T-cell (primary cell): Measurements from ENCODE around the gene TSPAN18. TPM values are rescaled to one million over a fixed set of nuclear protein-coding genes. Genes with fewer than 3 reads are reported as not detected.

Source experiments
- ATAC-seq, 4 experiments: fragments of 200-7000 bp in 3 of 4; fragments of 150-1000 bp in 1 of 4; cut with Tn5 transposase; replicated peaks in 1 of 4; 1 replicate in 3 of 4; 2 replicates in 1 of 4; pipeline ENCODE4 v1.10.0; 2021; ENCODE audit warnings: moderate library complexity in 3 of 4, mild to moderate bottlenecking in 2 of 4, moderate number of reproducible peaks in 1 of 4
- CTCF ChIA-PET, 2 donors: fragments of 300-600 bp; sonication (Branson Sonifier 250); formaldehyde crosslinking; loops; one replicate each; lab custom pipeline; 2022; ENCODE audit warnings: antibody characterized with exemption in 2 of 2; lab: Charles Lee
- POLR2A ChIA-PET, 2 donors: fragments of 300-600 bp; sonication (Branson Sonifier 250); formaldehyde crosslinking; loops; one replicate each; lab custom pipeline; 2022; ENCODE audit warnings: antibody characterized with exemption in 2 of 2; lab: Charles Lee
- DNase-seq, 35 experiments: peaks; one replicate each; pipeline versions ENCODE4 v3.0.0 to v3.0.0-alpha.2; 2013 to 2023
- H3K27ac ChIP-seq: one replicate; pipeline ENCODE4 v1.5.1; 2013; ENCODE audit warnings: low read length
- H3K27me3 ChIP-seq, 2 experiments: replicated peaks in 1 of 2; 1 replicate in 1 of 2; 2 replicates in 1 of 2; pipeline versions ENCODE4 v1.6.1 to v1.7.0; 2013; ENCODE audit warnings: low read length in 1 of 2, mixed read lengths in 1 of 2; ENCODE audit not compliant: control insufficient read depth in 2 of 2, insufficient read depth in 2 of 2; ENCODE audit errors: extremely low read depth in 1 of 2
- H3K36me3 ChIP-seq, 2 donors: 1 replicate in 1 of 2; 2 replicates in 1 of 2; pipeline versions ENCODE4 v1.6.1 to v1.7.0; 2013; ENCODE audit warnings: low read length in 1 of 2; ENCODE audit not compliant: control insufficient read depth in 2 of 2, insufficient read depth in 1 of 2; ENCODE audit errors: extremely low read depth in 1 of 2
- H3K4me1 ChIP-seq, 2 experiments: 1 replicate in 1 of 2; 2 replicates in 1 of 2; pipeline versions ENCODE4 v1.6.1 to v1.7.0; 2013; ENCODE audit warnings: low read length in 2 of 2, mixed read lengths in 1 of 2; ENCODE audit not compliant: insufficient read depth in 2 of 2, control insufficient read depth in 1 of 2; ENCODE audit errors: extremely low read depth in 1 of 2
- H3K4me3 ChIP-seq, 2 donors: 1 replicate in 1 of 2; 2 replicates in 1 of 2; pipeline versions ENCODE4 v1.5.1 to v1.7.0; 2013; ENCODE audit warnings: mild to moderate bottlenecking in 2 of 2, low read length in 1 of 2, moderate library complexity in 1 of 2; ENCODE audit not compliant: control insufficient read depth in 1 of 2; ENCODE audit errors: extremely low read depth in 1 of 2
- H3K9me3 ChIP-seq: 2 replicates; pipeline ENCODE4 v1.7.0; 2013
- H3K27ac Mint-ChIP-seq, 2 donors: one replicate each; pipeline ENCODE4 v1.8.0; 2020 to 2021; ENCODE audit warnings: mild to moderate bottlenecking in 2 of 2, mixed read lengths in 2 of 2
- H3K27me3 Mint-ChIP-seq, 2 donors: one replicate each; pipeline ENCODE4 v1.8.0; 2021 to 2022; ENCODE audit warnings: mixed read lengths in 2 of 2
- H3K36me3 Mint-ChIP-seq: one replicate; pipeline ENCODE4 v1.8.0; 2021; ENCODE audit warnings: mixed read lengths
- H3K4me1 Mint-ChIP-seq, 3 donors: one replicate each; pipeline ENCODE4 v1.8.0; 2020 to 2022; ENCODE audit warnings: mixed read lengths in 3 of 3, mild to moderate bottlenecking in 1 of 3
- H3K4me3 Mint-ChIP-seq, 3 donors: one replicate each; pipeline ENCODE4 v1.8.0; 2020 to 2022; ENCODE audit warnings: mild to moderate bottlenecking in 3 of 3, mixed read lengths in 3 of 3, moderate library complexity in 3 of 3
- H3K9me3 Mint-ChIP-seq, 3 donors: one replicate each; pipeline ENCODE4 v1.8.0; 2020 to 2022; ENCODE audit warnings: mixed read lengths in 3 of 3
- WGBS: methylation state at CpG from one replicate; pipeline ENCODE4 v1.1.5; 2013; ENCODE audit warnings: missing lambda C conversion rate; ENCODE audit not compliant: insufficient coverage; 5-methylcytosine and 5-hydroxymethylcytosine counted together
- total RNA-seq, 35 experiments: library from RNA in 6 of 35; stranded (reverse) in 6 of 35; fragments of 120-200 nt in 1 of 35; gene quantifications; one replicate each; pipeline versions ENCODE4 v1.2.1 to v1.2.4 and lab custom pipeline; 2013 to 2026

Gene TSPAN18
- total RNA-seq, 5 donors from 2014 or later (not counting 1 experiment from before 2014, with no cell fraction given) = 18.4 to 59.1 (median 25.7) TPM

- no peaks in the 10 kb centered on the region for H3K27me3 Mint-ChIP-seq
- no peak overlapping the region for H3K27ac Mint-ChIP-seq
- ATAC-seq (no peak), DNase-seq (no peak)
- no peak overlapping the region for H3K4me3 Mint-ChIP-seq
- ChIA-PET CTCF (no interaction called here), POLR2A (no interaction called here)
- H3K36me3 Mint-ChIP-seq = peaks cover 33% of the 10 kb centered on the region
- peaks cover 0 to 14% (median 6%) of the 10 kb centered on the region in 3 donors for H3K9me3 Mint-ChIP-seq
- WGBS = 83% methylated on average over 1 of the region's 4 CpGs
- Histone ChIP-seq H3K27ac (no peak overlapping the region), H3K4me3 (no peak overlapping the region), H3K27me3 (peaks cover 0 to 6% of the 10 kb centered on the region in 2 experiments), H3K9me3 (peaks cover 5% of the 10 kb centered on the region), H3K36me3 (no peaks in the 10 kb centered on the region), H3K4me1 (peaks cover 0 to 3% of the 10 kb centered on the region in 2 experiments)
- H3K4me1 Mint-ChIP-seq = peaks cover 16 to 34% (median 17%) of the 10 kb centered on the region in 3 donors
Observed at GRCh38 chr11:44758983-44759382, 32.2 kb downstream of the TSPAN18 start.

- Mint-ChIP-seq H3K36me3 (peaks cover 34% of the 10 kb centered on the region), H3K9me3 (peaks cover 0 to 14% (median 6%) of the 10 kb centered on the region in 3 donors), H3K4me1 (peaks cover 12 to 27% (median 12%) of the 10 kb centered on the region in 3 donors), H3K27ac (peak overlapping the region in 1 of 2 donors; percentile 11), H3K4me3 (no peak overlapping the region), H3K27me3 (no peaks in the 10 kb centered on the region)
- Histone ChIP-seq H3K4me1 (peaks cover 0 to 3% of the 10 kb centered on the region in 2 experiments), H3K36me3 (peaks cover 0 to 7% of the 10 kb centered on the region in 2 donors), H3K27me3 (peaks cover 0 to 6% of the 10 kb centered on the region in 2 experiments), H3K9me3 (peaks cover 5% of the 10 kb centered on the region), H3K4me3 (no peak overlapping the region), H3K27ac (no peak overlapping the region)
- ChIA-PET POLR2A (no interaction called here), CTCF (no interaction called here)
- ATAC-seq (no peak), DNase-seq (no peak)
- WGBS = 90% methylated on average over 3 of the region's 3 CpGs
Observed at GRCh38 chr11:44759743-44760476, 33.1 kb downstream of the TSPAN18 start.

GRCh38 chr11:44760477-44760872, 33.7 kb downstream of the TSPAN18 start:
- Histone ChIP-seq H3K9me3 (peaks cover 5% of the 10 kb centered on the region), H3K4me1 (peaks cover 0 to 3% of the 10 kb centered on the region in 2 experiments), H3K36me3 (peaks cover 0 to 11% of the 10 kb centered on the region in 2 donors), H3K4me3 (no peak overlapping the region), H3K27ac (no peak overlapping the region), H3K27me3 (peaks cover 0 to 5% of the 10 kb centered on the region in 2 experiments)
- Mint-ChIP-seq H3K4me1 (peaks cover 12 to 27% (median 12%) of the 10 kb centered on the region in 3 donors), H3K4me3 (no peak overlapping the region), H3K9me3 (peaks cover 0 to 14% (median 6%) of the 10 kb centered on the region in 3 donors), H3K27ac (no peak overlapping the region), H3K36me3 (peaks cover 38% of the 10 kb centered on the region), H3K27me3 (no peaks in the 10 kb centered on the region)
- DNase-seq = no peak
- ChIA-PET CTCF (no interaction called here), POLR2A (no interaction called here)
- no peak for ATAC-seq
- no CpG with 5 or more reads among the region's 1 CpG for WGBS

- Histone ChIP-seq H3K36me3 (peaks cover 0 to 13% of the 10 kb centered on the region in 2 donors), H3K27me3 (peaks cover 0 to 3% of the 10 kb centered on the region in 2 experiments), H3K4me1 (peaks cover 0 to 3% of the 10 kb centered on the region in 2 experiments), H3K9me3 (peaks cover 5% of the 10 kb centered on the region), H3K4me3 (no peak overlapping the region), H3K27ac (no peak overlapping the region)
- ChIA-PET CTCF (no interaction called here), POLR2A (no interaction called here)
- ATAC-seq = no peak
- no peak for DNase-seq
- H3K4me1 Mint-ChIP-seq = peaks cover 12 to 27% (median 12%) of the 10 kb centered on the region in 3 donors
- H3K36me3 Mint-ChIP-seq = peaks cover 43% of the 10 kb centered on the region
- peaks cover 0 to 14% (median 6%) of the 10 kb centered on the region in 3 donors for H3K9me3 Mint-ChIP-seq
- no peaks in the 10 kb centered on the region for H3K27me3 Mint-ChIP-seq
- no peak overlapping the region for H3K4me3 Mint-ChIP-seq
- H3K27ac Mint-ChIP-seq = no peak overlapping the region
- WGBS = 90% methylated on average over 7 of the region's 10 CpGs
Observed at GRCh38 chr11:44760917-44761550, 34.3 kb downstream of the TSPAN18 start.

GRCh38 chr11:44761551-44761961, 34.8 kb downstream of the TSPAN18 start:
- H3K27me3 ChIP-seq = peaks cover 0 to 3% of the 10 kb centered on the region in 2 experiments
- DNase-seq (no peak), ATAC-seq (no peak)
- H3K9me3 Mint-ChIP-seq = peaks cover 0 to 11% (median 6%) of the 10 kb centered on the region in 3 donors
- H3K27me3 Mint-ChIP-seq = no peaks in the 10 kb centered on the region
- CTCF ChIA-PET = no interaction called here
- H3K4me1 Mint-ChIP-seq = peaks cover 12 to 24% (median 12%) of the 10 kb centered on the region in 3 donors
- no peak overlapping the region for H3K4me3 Mint-ChIP-seq
- 94% methylated on average over 14 of the region's 14 CpGs for WGBS
- POLR2A ChIA-PET = no interaction called here
- no peak overlapping the region for H3K4me3 ChIP-seq
- H3K36me3 ChIP-seq = peaks cover 0 to 18% of the 10 kb centered on the region in 2 donors
- no peak overlapping the region for H3K27ac ChIP-seq
- H3K36me3 Mint-ChIP-seq = peaks cover 44% of the 10 kb centered on the region
- peaks cover 5% of the 10 kb centered on the region for H3K9me3 ChIP-seq
- H3K4me1 ChIP-seq = peaks cover 0 to 3% of the 10 kb centered on the region in 2 experiments
- no peak overlapping the region for H3K27ac Mint-ChIP-seq

GRCh38 chr11:44763121-44763820, 36.5 kb downstream of the TSPAN18 start:
- no peaks in the 10 kb centered on the region for H3K27me3 Mint-ChIP-seq
- no peak overlapping the region for H3K4me3 ChIP-seq
- H3K9me3 ChIP-seq = no peaks in the 10 kb centered on the region
- POLR2A ChIA-PET = no interaction called here
- peaks cover 60% of the 10 kb centered on the region for H3K36me3 Mint-ChIP-seq
- ATAC-seq = no peak
- WGBS = 61% methylated on average over 2 of the region's 5 CpGs
- no peak overlapping the region for H3K4me3 Mint-ChIP-seq
- peaks cover 0 to 3% of the 10 kb centered on the region in 2 experiments for H3K4me1 ChIP-seq
- peaks cover 0 to 3% of the 10 kb centered on the region in 2 experiments for H3K27me3 ChIP-seq
- H3K36me3 ChIP-seq = peaks cover 0 to 18% of the 10 kb centered on the region in 2 donors
- peaks cover 0 to 7% (median 6%) of the 10 kb centered on the region in 3 donors for H3K9me3 Mint-ChIP-seq
- CTCF ChIA-PET = interaction anchor here (0.7 to 0.9 kb wide), 2 partner anchors 15 to 92 kb away, joined by 3 read pairs; no protein-coding TSS in a partner anchor
- no peak for DNase-seq
- no peak overlapping the region for H3K27ac ChIP-seq
- H3K4me1 Mint-ChIP-seq = peaks cover 12 to 21% (median 12%) of the 10 kb centered on the region in 3 donors
- H3K27ac Mint-ChIP-seq = no peak overlapping the region
